GM18858 (cell line): ENCODE data around the gene CTR9.

ENCODE experiments used
- ATAC-seq: cut with Tn5 transposase; IDR thresholded peaks from one replicate; pipeline ENCODE4 v1.9.1; 2021; ENCODE audit not compliant: unreplicated experiment

Gene CTR9

DNA sequence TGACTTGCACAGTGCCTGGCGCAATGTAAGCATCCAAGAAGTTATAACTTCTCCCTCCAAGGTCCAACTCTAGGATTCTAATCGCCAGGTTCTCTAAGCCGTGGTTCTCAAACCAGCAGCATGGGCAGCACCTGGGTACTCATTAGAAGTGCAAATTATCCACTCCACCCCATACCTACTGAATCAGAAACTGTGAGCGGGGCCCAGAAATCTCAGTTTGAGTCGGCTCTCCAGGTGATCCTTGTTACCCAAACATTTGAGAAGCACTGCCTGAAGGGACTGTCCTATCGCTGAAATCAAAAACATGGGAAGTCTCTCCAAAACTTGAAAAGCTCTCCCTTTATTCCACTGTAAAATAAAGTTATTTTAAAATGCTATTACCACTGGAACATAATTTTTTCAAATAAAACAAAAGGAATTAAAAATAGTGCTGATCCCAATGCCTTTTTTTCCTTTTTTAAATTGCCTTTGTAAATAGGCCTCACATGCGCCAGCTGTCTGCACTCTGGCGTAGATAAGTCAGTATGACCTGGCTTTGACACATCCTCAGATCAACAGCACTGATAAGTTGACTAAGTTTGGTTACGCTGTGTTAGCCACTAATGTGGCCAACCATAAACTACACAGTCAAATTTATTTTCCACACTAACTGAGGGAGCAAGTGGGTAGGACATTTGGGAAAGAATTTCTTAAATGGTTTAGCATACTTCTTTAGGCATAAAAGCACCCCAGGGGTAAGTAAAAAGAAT lies 8.4 kb upstream of the CTR9 start:
- ATAC-seq = peak; percentile 45

GRCh38 chr11:10743354-10744000 lies 7.6 kb upstream of the CTR9 start:
- no peak for ATAC-seq

DNA sequence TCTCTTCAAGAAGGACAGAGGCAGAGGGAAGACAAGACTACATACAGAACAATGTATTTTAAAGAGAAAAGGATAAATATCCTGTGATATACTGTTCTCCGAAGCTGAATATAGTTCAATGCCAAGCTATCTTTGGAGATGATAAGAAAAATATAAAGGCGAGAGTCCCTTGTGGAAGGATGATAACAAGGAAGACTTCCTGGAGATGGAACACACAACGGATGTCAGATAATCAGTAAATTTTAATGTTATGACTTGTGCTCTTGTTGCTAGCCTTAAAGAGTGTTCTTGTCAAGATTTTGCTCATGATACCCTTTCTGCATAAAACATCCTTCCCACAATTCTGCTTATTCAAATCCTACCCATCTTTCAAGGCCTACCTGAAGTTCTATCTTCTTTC lies 6.8 kb upstream of the CTR9 start:
- ATAC-seq = no peak

DNA sequence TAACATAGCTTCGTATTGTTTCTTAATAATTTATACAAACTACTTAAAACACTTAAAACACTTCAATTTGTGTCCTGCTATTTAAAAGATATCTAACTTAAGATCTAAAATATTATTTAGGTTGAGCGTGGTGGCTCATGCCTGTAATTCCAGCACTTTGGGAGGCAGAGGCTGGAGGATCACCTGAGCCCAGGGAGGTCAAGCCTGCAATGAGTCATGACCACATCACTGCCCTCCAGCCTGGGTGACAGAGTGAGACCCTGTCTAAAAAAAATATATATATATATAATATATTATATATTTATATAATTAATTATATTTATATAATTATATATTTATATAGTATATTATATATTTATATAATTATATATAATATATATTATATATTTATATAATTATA lies 4.2 kb upstream of the CTR9 start:
- ATAC-seq = no peak

- no peak for ATAC-seq
These were observed 3.3 kb upstream of the CTR9 start for GRCh38 chr11:10747733-10748132.

- ATAC-seq = no peak
These were observed 1.6 kb upstream of the CTR9 start for GRCh38 chr11:10749476-10749875.

DNA sequence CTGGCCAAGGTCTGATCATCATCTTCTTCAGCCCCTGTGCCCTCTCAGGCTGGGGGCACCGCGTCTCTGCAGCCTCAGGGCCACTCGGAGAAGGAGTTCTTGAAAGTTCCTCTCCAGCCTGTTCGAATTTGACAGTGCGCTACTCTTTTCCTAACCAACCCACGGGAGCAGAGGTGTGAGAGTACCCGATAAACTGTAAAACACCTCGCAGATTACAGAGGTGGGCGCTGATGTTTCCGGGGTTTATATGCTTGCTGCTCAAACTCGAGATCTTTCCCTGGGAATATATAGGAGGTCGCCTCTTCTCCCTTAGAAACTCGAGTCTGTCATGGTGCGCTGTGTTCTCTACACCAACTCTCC lies 515 bp downstream of the CTR9 start:
- peak; percentile 11 for ATAC-seq

DNA sequence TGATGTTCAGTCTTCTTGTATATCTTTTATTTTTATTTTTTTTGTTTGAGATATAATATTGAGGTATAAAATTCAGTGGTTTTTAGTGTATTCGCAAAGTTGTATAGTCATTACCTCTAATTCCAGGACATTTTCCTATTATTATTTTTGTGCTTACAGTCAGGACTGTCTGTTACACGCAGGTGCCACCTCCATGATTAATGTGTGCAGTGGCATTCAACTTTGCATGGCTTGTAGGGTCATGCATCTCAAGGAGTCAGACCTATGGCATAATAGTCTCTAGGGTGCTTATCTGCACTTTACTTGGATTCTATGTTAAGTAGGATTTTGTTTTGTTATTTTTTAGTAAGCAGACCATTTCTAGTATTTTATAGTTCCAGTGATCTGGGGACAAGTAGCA lies 1.0 kb downstream of the CTR9 start:
- no peak for ATAC-seq

- ATAC-seq = no peak
These were observed 1.4 kb downstream of the CTR9 start for GRCh38 chr11:10752486-10752885.

DNA sequence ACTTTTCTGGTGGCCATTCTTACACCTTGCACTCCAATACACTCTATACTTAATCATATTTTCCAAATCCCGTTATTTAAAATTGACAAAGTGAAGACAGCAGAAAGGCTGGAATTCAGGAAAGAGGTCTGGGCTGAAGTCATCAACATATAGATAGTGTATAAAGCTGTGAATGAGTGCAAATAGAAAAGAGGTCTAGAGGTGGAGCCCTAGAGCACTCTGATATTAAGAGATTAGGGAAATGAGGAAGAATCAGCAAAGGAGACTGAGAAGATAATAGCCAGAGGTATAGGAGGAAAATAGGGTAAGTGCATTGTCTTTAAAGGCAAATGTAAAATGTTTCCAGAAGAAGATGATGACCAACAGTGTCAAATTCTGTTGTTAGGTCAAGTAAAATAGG lies 7.9 kb downstream of the CTR9 start:
- ATAC-seq = no peak

DNA sequence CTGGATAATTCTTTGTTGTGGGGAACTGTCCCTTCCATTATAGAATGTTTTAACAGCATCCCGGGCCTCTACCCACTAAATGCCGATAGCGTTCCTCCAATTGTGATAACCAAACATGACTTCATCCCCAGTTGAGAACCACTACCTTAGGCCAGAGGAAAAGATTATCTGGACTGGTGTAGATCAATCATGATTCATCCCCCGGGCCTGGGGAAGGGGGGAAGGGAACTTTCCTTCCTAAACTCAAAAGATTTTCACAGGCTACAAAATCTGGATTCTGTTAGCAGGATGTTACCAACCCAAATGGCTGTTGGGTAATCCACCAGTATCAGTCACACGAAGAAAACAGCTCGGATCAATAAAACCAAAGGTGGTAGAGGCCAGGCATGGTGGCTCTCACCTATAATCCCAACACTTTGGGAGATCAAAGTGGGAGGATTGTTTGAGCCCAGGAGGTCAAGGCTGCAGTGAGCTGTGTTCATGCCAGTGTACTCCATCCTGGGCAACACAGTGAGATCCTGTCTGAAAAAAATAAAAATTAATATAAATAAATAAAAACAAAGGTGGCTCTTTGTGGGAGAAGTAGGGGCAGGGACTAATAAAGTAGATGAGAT lies 10.1 kb downstream of the CTR9 start:
- ATAC-seq = no peak

GRCh38 chr11:10762185-10762584 lies 11.1 kb downstream of the CTR9 start:
- ATAC-seq = peak; percentile 86

DNA sequence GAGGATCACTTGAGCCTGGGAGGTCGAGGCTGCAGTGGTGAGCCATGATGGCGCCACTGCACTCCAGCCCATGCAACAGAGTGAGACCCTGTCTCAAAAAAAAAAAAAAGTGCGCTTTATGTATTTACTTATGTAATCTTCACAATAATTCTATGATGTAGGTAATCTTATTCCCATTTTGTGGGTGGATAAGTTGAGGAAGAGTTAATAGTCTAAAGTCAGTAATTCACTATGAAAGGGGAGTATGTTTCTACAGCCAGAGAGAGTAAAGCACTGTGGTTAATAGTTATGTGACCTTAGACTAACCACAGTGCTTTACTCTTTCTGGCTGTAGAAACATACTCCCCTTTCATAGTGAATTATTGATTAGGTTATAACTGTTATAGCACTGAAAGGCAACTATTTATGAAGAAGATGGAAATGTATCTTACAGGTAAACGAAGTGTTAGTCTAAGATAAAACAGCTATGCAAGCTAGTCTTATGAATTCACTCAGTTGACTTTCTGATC lies 11.9 kb downstream of the CTR9 start:
- no peak for ATAC-seq

DNA sequence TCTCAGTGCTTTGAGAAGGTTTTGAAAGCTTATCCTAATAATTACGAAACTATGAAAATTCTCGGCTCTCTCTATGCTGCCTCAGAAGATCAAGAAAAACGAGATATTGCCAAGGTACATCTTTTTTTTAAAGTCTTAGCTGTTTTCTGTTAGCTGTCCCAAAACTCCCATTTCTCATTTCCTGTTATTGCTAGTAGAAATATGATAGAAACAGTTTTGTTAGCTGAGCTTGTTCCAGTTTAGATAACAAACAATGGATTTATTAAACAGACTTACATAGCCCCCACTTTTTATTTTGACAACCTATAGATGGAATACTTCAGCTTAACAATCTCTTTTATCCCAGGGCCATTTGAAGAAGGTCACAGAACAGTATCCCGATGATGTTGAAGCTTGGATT lies 12.7 kb downstream of the CTR9 start:
- no peak for ATAC-seq

GRCh38 chr11:10764412-10764811 lies 13.4 kb downstream of the CTR9 start:
- ATAC-seq = no peak

DNA sequence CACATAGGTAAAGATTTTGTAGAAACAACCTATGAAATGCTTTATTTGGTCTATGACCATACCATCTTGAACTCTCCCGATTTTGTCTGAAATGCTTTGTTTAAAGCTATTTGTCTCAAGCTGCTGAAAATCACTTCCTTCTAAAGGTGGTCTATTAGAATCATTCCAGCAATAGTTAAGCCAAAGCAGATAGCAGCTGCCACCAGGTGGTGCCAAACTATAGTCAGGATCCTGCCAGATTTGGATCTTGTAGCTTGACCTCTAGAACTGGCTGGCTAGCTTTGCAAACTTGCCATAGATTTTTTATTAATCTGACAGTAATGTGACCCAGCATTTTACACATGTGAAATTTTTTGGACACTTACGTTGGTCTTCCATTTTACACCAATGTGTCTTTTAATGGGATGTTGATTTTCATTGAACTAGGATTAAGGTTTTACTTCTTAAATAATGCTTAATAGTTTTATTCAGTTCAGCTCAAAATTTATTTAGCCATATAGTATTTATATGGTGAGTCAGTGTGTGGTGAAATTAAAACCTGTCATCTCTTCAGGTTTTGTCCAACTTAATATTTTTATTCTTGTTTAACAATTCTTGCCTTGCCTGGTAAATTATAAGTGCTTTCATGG lies 19.7 kb downstream of the CTR9 start:
- ATAC-seq = no peak

- ATAC-seq = no peak
These were observed 20.4 kb downstream of the CTR9 start for GRCh38 chr11:10771457-10771856.

DNA sequence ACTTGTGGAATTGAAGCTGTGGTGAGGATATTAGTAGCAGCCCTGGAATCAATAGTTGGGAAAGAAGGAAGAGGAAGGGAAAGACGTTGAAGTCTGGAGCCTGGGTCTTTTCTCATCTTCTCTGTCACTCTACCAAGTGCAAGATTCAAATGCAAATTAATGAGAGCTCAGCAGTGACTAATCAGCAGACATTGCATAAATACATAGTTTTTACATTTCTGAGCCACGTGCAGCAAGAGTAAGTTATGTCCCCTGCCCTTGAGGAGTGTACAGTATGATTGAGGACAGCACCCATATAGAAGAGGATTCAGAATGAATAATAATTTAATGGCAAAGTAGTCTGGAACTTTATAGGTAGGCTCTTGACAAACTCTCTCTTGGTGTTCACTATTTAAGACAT lies 23.8 kb downstream of the CTR9 start:
- ATAC-seq = no peak

DNA sequence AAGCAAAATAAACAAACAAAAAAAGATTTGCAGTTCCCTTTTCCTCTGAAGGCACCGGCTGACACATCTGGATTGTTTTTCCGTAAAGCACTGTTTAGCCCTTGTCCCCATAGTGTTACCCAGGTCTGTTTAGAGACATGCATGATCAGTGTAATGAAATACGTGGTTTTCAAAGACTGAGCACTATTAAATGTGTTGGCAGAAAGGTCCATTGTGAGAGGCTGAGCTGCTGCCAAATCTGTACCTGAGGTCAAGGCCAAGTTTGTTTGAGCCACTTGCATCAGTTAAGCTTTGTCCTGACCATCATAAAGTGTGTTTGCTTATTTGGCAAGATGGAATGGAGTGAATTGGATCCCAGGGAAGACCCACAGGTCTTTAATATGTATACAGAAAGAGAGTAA lies 26.3 kb downstream of the CTR9 start:
- ATAC-seq = no peak

- no peak for ATAC-seq
These were observed 26.8 kb downstream of the CTR9 start for GRCh38 chr11:10777806-10778205.

DNA sequence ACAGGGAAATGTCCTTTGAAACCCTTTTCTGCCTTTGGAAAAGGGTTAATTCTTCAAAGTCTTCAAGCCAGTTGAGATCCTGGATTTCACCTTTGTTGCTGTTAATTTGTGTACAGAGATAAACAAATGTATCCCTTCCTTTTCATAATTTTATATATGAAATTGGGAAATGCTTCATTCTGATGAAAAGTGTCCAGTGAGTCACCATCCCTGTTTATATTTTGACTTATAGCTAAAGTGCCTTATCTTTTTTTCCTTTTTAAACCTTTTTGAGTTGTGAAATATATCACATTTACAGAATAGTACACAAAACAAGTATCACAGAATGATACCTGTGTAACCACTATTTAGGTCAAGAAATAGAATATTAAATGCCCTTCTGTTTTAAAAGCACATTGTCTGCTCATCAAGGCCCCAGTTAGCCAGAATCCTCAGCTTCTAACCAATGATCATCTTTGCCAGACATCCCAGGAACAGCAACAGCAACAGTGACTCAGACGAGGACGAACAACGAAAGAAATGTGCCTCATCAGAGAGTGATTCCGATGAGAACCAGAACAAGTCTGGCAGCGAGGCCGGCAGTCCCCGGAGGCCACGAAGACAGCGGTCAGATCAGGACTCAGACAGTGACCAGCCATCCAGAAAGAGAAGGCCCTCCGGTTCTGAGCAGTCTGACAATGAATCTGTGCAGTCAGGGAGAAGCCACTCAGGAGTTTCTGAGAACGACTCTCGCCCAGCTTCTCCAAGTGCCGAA lies 27.3 kb downstream of the CTR9 start:
- ATAC-seq = no peak
